ENCODE measurements around the gene ANO4.
"Not testable (repeated sequence)": the region's sequence is repeated elsewhere in the genome, so short reads cannot be mapped to it uniquely, and the experiment has no call there.

ANO4 gene

DNA sequence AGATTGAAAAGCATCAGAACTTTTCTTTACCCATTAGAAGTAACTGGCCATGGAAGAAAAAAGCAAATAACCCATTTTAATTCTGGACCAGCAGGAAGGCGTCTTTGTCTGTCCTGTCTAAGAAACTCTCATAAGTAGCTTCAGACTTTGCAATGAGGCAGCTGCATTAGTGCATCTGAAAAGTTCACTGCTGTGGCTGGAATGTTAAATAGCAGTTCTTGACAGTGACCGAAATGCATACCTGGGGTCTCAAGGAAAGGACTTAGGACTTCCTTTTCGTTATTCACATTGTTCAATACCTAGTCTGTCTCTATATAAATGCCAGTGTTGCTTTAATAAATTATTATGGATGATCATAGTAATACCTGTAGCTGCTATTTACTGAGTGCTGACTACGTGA, 125.9 kb downstream of the ANO4 start:
- no peak for TF ChIP-seq CTCF (IDR thresholded peaks at IDR 0.05)
- no peaks in the 10 kb centered on the region for H3K9me3 ChIP-seq
- H3K4me1 ChIP-seq (ENCODE audit: control insufficient read depth in 1 of 2, insufficient read depth in 1 of 2, low read depth in 1 of 2, low read length in 1 of 2) = no peaks in the 10 kb centered on the region
- H3K36me3 ChIP-seq = no peaks in the 10 kb centered on the region
- no peak overlapping the region for H3K27ac ChIP-seq
- H3K4me3 ChIP-seq (ENCODE audit: low read depth in 1 of 2, low read length in 1 of 2) = no peak overlapping the region
- no peaks in the 10 kb centered on the region for H3K27me3 ChIP-seq

DNA sequence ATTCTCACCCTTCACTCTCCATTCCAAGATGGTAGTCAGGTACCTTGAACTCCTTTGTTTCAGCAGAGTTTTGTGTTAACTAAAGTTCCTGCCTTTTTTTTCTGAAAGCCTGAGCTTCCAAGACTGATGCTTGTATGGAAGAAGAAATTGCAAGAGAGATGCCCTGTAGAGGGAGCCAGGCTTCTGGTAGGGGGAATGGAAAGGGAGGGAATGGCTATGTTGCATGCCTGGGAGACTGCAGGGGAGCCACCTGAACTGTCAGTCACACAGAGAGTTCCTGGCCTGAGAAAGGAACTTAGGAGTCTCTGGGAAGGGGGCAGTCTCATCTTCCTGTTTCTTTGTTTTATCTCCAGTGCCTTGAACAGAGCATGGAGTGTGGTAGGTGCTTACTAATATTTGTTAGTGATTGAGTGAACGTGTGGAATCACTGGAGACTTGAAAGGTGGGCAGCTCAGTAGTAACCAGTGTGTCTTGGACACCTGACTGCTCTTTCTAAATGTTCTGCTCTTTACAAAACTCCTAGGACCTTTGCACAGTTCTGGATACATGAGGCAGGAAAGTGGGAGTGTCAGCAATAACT, 132.2 kb downstream of the ANO4 start:
- H3K4me1 ChIP-seq (ENCODE audit: control insufficient read depth in 1 of 2, insufficient read depth in 1 of 2, low read depth in 1 of 2, low read length in 1 of 2) = no peaks in the 10 kb centered on the region
- H3K36me3 ChIP-seq = no peaks in the 10 kb centered on the region
- no peak overlapping the region for H3K4me3 ChIP-seq (ENCODE audit: low read depth in 1 of 2, low read length in 1 of 2)
- no peaks in the 10 kb centered on the region for H3K9me3 ChIP-seq
- no peaks in the 10 kb centered on the region for H3K27me3 ChIP-seq
- no peak overlapping the region for H3K27ac ChIP-seq
- TF ChIP-seq CTCF (IDR thresholded peaks at IDR 0.05) = no peak

GRCh38 chr12:100927826-100928225, 133.2 kb downstream of the ANO4 start:
- Histone ChIP-seq H3K4me3 (ENCODE audit: low read depth in 1 of 2, low read length in 1 of 2) (no peak overlapping the region), H3K9me3 (no peaks in the 10 kb centered on the region), H3K4me1 (ENCODE audit: control insufficient read depth in 1 of 2, insufficient read depth in 1 of 2, low read depth in 1 of 2, low read length in 1 of 2) (no peaks in the 10 kb centered on the region), H3K36me3 (no peaks in the 10 kb centered on the region), H3K27ac (no peak overlapping the region), H3K27me3 (no peaks in the 10 kb centered on the region)
- TF ChIP-seq CTCF (IDR thresholded peaks at IDR 0.05) = no peak

DNA sequence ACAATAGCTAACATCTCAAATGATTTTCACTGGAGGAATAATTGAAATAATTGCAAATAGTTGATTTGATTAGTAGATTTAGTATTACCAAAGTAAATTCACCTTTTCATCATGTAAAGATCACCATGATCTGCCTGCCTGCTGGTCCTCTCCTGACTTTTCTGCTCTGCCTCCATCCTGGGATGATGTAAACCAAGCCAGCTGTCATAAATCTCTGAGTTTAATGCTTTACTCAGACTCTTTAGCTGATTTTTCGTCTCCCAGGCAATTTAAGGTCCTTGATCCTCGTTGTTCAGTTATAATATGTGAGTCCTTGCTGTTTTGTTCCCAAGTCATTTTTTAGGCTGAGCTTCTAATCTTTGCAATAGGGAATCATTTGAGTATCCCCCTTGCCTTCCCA, 138.0 kb downstream of the ANO4 start:
- Histone ChIP-seq H3K9me3 (no peaks in the 10 kb centered on the region), H3K27me3 (no peaks in the 10 kb centered on the region), H3K27ac (no peak overlapping the region), H3K4me1 (ENCODE audit: control insufficient read depth in 1 of 2, insufficient read depth in 1 of 2, low read depth in 1 of 2, low read length in 1 of 2) (no peaks in the 10 kb centered on the region), H3K36me3 (no peaks in the 10 kb centered on the region), H3K4me3 (ENCODE audit: low read depth in 1 of 2, low read length in 1 of 2) (no peak overlapping the region)
- TF ChIP-seq CTCF (IDR thresholded peaks at IDR 0.05) = no peak

GRCh38 chr12:100933531-100933930, 139.0 kb downstream of the ANO4 start:
- H3K4me3 ChIP-seq (ENCODE audit: low read depth in 1 of 2, low read length in 1 of 2); H3K27me3 ChIP-seq; H3K36me3 ChIP-seq; H3K4me1 ChIP-seq (ENCODE audit: control insufficient read depth in 1 of 2, insufficient read depth in 1 of 2, low read depth in 1 of 2, low read length in 1 of 2); H3K9me3 ChIP-seq; H3K27ac ChIP-seq: not testable (repeated sequence)

- TF ChIP-seq CTCF (IDR thresholded peaks at IDR 0.05) = no peak
- H3K9me3 ChIP-seq = no peaks in the 10 kb centered on the region
- no peaks in the 10 kb centered on the region for H3K36me3 ChIP-seq
- no peaks in the 10 kb centered on the region for H3K4me1 ChIP-seq (ENCODE audit: control insufficient read depth in 1 of 2, insufficient read depth in 1 of 2, low read depth in 1 of 2, low read length in 1 of 2)
- H3K27ac ChIP-seq = no peak overlapping the region
- H3K4me3 ChIP-seq (ENCODE audit: low read depth in 1 of 2, low read length in 1 of 2) = no peak overlapping the region
- no peaks in the 10 kb centered on the region for H3K27me3 ChIP-seq
Observed at GRCh38 chr12:100935929-100936328, 141.4 kb downstream of the ANO4 start.
